Measurements from ENCODE around the gene PADI6. TPM values are rescaled to one million over a fixed set of nuclear protein-coding genes. Genes with fewer than 3 reads are reported as not detected.

Gene PADI6
- total RNA-seq, 4 donors from 2014 or later: not detected

DNA sequence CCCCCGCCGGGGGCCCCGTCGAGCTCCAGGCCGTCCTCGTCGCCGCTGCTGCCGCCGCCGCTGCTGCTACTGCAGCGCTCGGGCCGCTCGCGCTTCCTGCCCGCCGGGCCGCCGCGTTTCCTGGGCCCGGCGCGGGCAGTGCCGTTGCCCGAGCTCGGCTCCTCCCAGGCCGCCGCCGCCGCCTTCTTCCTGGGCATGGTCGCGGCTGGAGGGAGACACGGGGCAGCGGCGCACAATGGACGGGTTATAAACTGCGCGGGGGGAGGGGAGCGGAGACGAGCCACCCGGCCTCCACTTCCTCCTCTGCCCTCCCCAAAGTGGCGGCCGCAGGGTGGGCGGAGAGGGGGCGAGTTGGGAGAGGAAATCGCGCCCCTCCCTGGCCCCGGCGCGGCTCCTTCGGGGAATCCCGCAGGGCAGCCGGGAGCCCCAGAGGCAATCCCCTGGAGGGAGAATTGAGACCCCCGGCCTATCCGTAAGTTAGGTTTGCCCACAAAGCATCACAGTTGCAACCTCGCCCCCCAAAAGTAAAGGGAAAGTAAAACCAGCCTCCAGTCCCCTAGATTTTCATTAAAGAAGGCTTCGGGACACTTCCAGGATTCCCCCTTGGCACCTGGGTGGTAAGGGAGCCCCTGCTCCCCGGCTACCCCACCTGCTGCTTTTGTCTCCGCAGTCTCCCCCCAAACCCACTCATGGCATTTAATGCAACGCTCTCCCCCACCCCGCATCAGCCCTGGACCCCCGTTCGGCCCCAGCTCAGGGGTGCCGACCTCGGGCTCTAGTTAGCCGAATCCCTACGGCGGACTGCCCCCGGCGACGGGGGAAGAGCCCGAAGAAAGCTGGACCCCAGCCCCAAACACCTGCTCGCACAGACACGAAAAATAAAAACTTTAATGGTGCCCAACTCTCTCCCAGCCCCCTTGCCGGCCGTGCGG, 66.6 kb downstream of the PADI6 start:
- TF ChIP-seq, protein P1, sequence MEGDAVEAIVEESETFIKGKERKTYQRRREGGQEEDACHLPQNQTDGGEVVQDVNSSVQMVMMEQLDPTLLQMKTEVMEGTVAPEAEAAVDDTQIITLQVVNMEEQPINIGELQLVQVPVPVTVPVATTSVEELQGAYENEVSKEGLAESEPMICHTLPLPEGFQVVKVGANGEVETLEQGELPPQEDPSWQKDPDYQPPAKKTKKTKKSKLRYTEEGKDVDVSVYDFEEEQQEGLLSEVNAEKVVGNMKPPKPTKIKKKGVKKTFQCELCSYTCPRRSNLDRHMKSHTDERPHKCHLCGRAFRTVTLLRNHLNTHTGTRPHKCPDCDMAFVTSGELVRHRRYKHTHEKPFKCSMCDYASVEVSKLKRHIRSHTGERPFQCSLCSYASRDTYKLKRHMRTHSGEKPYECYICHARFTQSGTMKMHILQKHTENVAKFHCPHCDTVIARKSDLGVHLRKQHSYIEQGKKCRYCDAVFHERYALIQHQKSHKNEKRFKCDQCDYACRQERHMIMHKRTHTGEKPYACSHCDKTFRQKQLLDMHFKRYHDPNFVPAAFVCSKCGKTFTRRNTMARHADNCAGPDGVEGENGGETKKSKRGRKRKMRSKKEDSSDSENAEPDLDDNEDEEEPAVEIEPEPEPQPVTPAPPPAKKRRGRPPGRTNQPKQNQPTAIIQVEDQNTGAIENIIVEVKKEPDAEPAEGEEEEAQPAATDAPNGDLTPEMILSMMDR (IDR thresholded peaks at IDR 0.05; ENCODE audit: low read depth): no peak

DNA sequence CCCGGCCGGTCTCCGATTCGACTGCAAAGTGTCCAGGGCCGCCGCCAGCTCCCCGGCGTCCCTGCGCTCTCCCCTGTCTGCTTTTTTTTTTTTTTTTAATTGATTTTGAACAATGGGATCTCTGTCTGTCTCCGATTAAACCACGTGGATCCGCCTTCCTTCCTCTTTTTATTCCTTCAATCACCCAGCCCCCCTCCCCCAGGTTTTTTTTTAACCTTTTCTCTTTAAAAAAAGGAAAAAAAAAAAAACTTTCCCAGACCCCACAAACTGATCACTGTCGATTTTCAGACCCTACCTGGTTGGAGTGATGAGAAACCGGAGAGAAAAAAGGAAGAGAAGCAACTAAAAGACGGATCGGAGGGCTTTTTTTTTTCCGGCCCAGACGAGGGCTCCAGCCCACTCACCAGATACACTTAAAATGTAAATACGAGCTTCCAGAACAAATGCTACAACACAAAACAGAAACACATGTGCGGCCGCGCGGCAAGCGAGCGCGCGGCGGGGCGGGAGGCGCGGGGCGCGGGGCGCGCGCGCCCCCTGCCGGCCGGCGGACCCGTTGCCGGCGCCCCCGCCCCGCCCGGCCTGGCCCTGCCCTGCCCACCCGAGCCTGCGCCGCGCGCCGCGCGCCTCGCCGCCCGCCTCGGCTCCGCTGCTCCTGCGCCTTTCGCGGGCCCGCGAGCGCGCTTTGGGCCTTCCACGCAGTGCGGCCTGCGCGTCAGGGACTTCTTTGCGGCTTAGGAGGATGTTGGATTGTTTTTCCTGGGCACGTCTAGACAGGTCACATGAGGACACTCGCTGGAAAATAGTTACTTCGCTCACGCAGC, 67.5 kb downstream of the PADI6 start, which contains the start of gene RCC2:
Gene RCC2, minus strand, starts transcription at position 428 of the 824 bp plus-strand sequence. CDS start 1,163 bp downstream, outside the sequence.
- TF ChIP-seq, protein P1 (IDR thresholded peaks at IDR 0.05; ENCODE audit: low read depth): no peak

DNA sequence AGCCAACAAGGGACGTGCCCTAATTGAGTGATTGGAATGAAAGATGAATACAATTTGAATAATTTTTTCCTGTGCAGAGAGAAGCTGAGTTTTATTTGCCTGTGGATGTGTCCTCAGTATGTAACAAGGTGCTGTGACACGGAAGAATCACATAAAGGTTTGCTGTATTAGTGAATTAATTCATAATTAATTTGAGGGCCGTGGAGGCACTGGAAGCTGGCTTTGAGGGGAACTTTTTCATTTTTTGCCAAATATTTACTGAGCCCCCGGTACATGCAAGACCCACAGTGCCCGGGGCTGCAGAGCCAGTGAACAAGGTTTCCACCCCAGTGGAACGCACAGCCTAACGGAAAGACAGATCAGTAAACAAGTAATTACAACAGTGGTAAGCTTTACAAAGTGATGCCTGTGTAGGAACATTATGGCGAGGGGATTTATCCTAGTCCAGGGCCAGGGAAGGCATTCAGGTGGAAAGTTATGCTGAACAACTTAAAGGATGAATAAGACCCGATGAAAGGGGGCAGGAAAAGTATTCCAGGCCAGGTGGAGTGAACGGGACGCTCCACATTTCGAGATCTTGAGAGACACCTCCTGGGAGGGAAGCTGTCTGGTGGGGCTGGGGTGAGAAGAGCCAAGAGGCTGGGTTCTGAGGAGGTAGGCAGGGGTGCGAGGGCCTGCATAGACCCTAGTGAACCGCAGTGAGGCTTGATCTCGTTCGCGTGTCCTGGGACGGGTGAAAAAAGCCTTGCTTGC, 68.3 kb downstream of the PADI6 start:
- TF ChIP-seq, protein P1 (IDR thresholded peaks at IDR 0.05; ENCODE audit: low read depth): no peak

DNA sequence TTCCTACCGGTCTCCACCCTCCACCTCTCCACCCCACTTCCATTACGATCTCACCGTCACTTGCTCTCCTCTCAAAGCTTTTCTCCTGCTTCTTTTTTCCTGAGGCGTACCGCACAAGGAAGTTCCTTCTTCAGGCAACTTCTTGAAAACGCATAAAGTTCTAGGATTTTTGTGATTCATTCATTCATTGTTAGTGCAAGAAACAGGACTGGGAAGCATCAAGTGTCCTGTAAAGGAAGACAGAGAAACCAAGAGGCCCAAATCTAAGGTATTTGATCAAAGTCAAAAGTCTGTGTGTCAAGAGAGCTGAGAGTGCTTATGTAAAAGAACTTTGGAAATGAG, 68.8 kb downstream of the PADI6 start:
- TF ChIP-seq, protein P1 (IDR thresholded peaks at IDR 0.05; ENCODE audit: low read depth): no peak

DNA sequence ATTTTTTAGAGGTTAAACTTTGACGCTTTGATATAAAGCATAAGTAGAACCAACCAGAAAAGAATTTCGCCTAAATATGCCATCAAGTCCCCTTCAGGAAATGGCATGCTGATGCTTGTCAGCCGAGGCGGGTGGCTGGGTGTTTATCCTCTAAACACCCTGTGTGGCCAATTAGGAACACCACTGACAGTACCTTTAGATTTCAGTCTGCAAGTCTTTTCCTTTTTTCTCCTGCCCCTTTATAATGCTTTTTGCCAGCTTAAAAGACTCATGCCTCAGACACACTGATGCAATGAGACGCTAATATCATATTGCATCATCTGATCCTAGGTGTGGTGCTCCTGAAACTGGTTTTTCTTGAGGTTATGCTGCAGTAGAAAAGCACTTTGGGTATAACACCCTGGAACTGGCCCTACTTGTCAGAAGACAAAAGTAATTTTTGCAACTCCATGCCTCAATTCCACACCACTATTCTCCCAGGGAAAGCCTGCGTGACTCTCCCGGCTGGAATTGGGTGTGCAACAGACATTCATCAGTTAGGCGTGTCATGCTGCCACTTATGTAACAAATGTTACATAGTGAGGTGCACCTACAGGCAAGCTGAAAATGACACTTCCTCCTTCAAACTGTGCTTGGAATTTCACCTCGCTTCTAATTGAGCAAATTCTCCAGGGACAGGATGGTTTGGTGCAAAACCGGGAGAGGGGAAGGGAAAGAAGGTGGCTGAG, 69.4 kb downstream of the PADI6 start:
- TF ChIP-seq, protein P1 (IDR thresholded peaks at IDR 0.05; ENCODE audit: low read depth): no peak

DNA sequence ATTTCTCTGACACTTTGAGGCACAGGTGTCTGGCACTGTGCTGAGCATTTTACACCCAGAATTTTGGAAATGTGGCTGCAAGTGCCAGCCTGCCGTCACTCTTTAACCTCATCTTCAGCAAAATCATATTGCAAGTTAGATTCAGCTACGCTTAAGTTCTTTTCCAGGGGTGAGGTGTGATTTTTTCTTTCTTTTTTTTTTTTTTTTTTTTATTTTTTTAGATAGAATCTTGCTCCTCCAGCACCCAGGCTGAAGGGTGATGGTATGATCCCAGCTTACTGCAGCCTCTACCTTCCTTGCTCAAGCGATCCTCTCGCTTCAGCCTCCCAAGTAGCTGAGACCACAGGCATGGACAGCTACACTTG, 70.0 kb downstream of the PADI6 start:
- TF ChIP-seq, protein P1 (IDR thresholded peaks at IDR 0.05; ENCODE audit: low read depth): no peak
